NCI-H2107 (cell line): Measurements from ENCODE around the gene OR1E1.
"Not testable (repeated sequence)": the region's sequence is repeated elsewhere in the genome, so short reads cannot be mapped to it uniquely, and the experiment has no call there.

Experiments
- DNase-seq: peaks from one replicate; lab custom pipeline; 2025; lab: John Stamatoyannopoulos, UW

Gene OR1E1

DNA sequence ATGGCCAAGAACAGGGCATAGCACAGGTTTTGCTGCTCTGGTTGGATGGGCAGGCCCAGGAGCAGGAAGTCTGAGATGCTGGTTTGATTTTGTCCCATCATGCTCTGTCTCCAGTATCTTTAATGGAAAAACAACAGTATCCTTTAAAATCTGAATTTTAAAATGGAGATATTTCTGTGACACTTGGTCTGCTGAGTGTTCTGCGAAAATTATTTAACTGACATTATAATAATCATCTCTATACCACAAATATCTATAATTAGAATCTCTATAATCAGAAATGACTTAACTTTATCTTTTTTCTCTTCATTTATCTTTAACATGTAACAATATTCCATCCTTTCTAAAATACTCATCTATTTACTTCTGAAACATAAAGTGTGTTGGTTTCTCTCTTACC lies at the start of gene OR1E1:
TSS of gene OR1E1 (minus strand) at position 101 of the 400 bp plus-strand sequence. CDS start at position 101, 0 bp downstream.
- DNase-seq = no peak

DNA sequence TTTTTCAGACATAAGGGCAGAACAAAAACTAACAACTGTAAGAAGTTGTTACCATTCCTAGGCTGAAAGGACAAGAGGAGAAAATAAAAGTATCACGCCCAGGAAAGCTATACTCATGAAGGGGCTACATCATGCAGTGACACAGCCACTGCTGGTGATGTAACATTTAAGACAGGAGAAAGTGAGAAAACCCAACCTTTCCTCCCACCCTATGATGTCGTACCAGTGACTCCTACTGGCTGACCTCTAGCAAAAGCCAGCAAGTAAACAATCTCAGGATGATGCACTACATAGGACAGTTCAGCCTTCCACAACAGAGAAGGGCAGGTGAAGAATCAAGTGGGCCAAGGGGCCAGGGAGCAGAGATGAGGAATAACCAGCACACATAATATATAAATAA lies 49.4 kb upstream of the OR1E1 start:
- no peak for DNase-seq

DNA sequence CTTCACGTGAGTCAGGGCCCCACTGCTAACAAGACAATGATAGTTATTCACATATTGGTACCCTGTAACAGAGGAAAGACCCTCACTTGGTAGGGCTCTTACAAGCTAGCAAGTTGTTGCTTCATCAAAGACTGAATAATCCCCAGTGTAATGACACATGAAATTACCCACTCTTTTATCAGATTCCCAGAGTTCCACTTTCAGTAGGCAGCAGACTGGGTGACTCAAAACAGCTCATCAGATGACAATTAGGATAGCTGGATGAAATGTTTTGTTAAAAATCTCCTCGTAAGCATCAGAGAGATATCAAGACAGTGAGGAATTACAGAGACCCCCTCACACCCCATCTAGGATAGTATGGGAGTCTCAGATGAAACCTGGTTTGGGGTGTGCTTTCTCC lies 42.2 kb upstream of the OR1E1 start:
- no peak for DNase-seq

- DNase-seq = no peak
Measured at GRCh38 chr17:3438368-3438767, 40.2 kb upstream of the OR1E1 start.

GRCh38 chr17:3433741-3434140 lies 35.5 kb upstream of the OR1E1 start, which contains the start of gene OR1E2:
TSS of gene OR1E2 (minus strand) at chr17:3433841. CDS start at chr17:3433841, 0 bp downstream.
- DNase-seq = no peak

- DNase-seq = not testable (repeated sequence)
Measured at GRCh38 chr17:3433215-3433614, 35.0 kb upstream of the OR1E1 start.

GRCh38 chr17:3418222-3418621 lies 20.0 kb upstream of the OR1E1 start:
- no peak for DNase-seq

GRCh38 chr17:3415610-3416009 lies 17.4 kb upstream of the OR1E1 start:
- DNase-seq = no peak

DNA sequence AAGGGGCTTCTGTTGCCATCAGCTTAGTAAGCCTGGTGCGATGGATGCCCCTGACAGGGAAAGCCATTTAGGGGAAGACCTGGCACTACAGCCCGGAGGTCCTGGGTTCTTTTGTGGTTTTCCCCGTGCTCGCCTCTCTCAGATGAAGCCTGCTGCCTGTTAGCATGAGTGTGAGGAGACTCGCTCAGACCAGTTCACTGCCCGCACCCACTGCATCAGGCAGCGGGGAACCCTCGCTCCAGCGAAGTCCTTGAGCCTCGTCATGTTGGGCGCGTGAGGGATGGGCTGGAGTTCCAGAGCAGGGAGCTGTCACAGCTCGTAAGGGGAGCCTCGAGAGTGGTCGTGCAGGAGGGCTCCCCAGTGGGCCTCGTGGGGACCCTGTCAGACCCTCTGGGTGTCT lies 14.0 kb upstream of the OR1E1 start:
- not testable (repeated sequence) for DNase-seq

- no peak for DNase-seq
Measured at GRCh38 chr17:3411070-3411469, 12.9 kb upstream of the OR1E1 start, which contains the start of gene OR3A3. TSS of gene OR3A3 (plus strand) at chr17:3411370.

DNA sequence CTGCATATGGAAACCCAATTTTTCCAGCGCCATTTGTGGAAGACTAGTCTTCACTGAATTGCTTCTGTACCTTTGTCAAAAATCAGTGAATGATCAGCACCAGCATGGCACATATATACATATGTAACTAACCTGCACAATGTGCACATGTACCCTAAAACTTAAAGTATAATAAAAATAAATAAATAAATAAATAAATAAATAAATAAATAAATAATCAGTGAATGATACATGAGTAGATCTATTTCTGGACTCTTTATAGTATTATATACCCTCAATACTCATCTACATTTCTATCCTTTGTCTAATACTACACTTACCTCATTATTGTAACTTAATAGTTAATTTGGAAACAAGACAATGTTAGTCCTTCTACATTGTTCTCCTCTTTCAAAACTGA lies 5.6 kb upstream of the OR1E1 start:
- DNase-seq = not testable (repeated sequence)

GRCh38 chr17:3401786-3402185 lies 3.6 kb upstream of the OR1E1 start:
- no peak for DNase-seq

GRCh38 chr17:3400055-3400454 lies 1.8 kb upstream of the OR1E1 start:
- no peak for DNase-seq

DNA sequence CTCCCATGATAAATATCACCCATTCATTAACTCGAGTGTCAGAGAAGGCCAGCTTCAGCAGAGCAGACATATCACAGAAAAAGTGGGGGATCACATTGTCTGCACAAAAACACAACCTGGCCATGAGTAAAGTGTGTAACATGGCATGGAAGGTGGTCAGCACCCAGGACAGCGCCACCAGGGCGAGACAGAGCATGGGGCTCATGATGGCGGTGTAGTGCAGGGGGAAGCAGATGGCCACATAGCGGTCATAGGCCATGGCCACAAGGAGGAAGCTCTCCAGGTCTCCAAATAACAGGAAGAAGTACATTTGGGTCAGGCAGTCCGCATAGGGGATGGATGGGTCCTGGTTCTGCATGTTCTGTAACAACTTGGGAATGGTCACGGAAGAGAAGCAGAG lies 409 bp downstream of the OR1E1 start:
- not testable (repeated sequence) for DNase-seq

GRCh38 chr17:3389791-3390190 lies 8.4 kb downstream of the OR1E1 start:
- no peak for DNase-seq

DNA sequence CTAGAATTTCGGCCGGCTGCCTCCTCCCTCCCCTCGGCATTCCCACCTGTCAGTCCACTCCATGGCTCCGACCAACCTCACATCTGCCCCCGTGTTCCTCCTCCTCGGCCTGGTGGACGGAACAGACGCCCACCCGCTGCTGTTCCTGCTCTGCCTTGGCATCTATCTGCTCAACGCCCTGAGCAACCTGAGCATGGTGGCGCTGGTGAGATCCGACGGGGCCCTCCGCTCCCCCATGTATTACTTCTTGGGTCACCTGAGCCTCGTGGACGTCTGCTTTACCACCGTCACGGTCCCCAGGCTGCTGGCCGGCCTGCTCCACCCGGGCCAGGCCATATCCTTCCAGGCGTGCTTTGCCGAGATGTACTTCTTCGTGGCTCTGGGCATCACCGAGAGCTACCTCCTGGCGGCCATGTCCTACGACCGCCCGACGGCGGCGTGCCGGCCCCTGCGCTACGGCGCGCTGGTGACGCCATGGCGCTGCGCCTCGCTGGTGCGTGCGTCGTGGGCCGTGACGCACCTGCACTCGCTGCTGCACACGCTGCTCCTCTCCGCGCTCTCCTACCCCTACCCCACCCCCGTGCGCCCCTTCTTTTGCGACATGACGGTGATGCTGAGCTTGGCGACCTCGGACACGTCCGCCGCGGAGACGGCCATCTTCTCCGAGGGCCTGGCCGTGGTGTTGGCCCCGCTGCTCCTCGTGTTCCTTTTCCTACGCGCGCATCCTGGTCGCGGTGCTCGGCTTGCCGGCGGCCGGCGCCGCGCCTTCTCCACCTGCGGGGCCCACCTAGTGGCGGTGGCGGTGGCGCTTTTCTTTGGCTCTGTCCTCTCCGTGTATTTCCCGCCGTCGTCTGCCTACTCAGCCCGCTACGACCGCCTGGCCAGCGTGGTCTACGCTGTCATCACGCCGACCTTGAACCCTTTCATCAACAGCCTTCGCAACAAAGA lies 12.1 kb downstream of the OR1E1 start, which contains the start of gene OR3A2:
TSS of gene OR3A2 (minus strand) at position 440 of the 948 bp plus-strand sequence.
- DNase-seq = no peak

DNA sequence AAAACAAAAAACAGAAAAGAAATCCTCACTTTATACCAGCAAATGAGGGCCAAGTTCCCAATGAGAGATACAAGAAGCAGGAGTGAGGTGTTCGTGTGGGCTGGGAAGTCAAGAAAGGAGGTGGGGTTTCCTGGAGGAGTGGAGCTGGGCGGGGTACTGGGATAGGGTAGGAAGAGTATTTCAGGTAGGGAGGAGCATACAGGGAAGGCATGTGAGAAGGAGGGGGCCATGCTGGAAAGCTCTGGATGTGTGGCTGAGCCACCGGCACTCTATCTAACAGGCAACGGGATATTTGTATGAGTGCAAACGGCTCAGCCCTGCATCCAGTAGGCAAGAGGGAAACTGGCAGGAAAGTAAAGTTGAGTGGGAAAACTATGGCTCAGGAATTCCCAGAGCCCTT lies 16.3 kb downstream of the OR1E1 start:
- DNase-seq = no peak

- no peak for DNase-seq
Measured at GRCh38 chr17:3378321-3378720, 19.9 kb downstream of the OR1E1 start.

GRCh38 chr17:3371167-3371566 lies 27.0 kb downstream of the OR1E1 start:
- DNase-seq = not testable (repeated sequence)
